ENCODE measurements around the gene KRTAP2-3. TPM values are rescaled to one million over a fixed set of nuclear protein-coding genes. Genes with fewer than 3 reads are reported as not detected.
"Not testable (repeated sequence)": the region's sequence is repeated elsewhere in the genome, so short reads cannot be mapped to it uniquely, and the experiment has no call there.

KRTAP2-3 gene
- total and polyA plus RNA-seq, 10 donors, result not detected

DNA sequence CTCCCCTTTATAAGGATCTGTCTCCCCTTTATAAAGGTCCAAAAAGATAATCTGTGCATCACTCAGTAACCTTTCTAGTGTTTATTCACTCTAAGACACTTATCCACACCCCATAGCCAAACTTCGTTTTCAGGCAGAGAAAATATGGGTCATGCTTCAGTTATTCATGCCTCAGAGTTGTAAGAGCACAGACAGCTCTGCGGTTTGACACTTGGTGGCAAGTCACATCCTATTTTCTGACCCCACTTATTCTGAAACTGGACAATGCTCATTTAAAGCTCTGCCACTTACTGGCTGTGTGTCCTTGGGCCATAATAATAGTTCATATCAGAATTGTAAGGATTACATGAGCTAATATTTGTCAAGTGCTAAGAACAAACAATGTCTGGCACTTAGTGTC lies 10.8 kb downstream of the KRTAP2-3 start:
- no peak overlapping the region for H3K27ac ChIP-seq
- no peak overlapping the region for H3K4me3 ChIP-seq
- 31 to 62% (median 39%) methylated on average over 2 of the region's 2 CpGs for WGBS, 5 donors
- no peaks in the 10 kb centered on the region for H3K36me3 ChIP-seq
- TF ChIP-seq POLR2AphosphoS5 (IDR thresholded peaks at IDR 0.05) (no peak), POLR2A (IDR thresholded peaks at IDR 0.05) (no peak)
- TF ChIP-seq, protein P1, sequence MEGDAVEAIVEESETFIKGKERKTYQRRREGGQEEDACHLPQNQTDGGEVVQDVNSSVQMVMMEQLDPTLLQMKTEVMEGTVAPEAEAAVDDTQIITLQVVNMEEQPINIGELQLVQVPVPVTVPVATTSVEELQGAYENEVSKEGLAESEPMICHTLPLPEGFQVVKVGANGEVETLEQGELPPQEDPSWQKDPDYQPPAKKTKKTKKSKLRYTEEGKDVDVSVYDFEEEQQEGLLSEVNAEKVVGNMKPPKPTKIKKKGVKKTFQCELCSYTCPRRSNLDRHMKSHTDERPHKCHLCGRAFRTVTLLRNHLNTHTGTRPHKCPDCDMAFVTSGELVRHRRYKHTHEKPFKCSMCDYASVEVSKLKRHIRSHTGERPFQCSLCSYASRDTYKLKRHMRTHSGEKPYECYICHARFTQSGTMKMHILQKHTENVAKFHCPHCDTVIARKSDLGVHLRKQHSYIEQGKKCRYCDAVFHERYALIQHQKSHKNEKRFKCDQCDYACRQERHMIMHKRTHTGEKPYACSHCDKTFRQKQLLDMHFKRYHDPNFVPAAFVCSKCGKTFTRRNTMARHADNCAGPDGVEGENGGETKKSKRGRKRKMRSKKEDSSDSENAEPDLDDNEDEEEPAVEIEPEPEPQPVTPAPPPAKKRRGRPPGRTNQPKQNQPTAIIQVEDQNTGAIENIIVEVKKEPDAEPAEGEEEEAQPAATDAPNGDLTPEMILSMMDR (IDR thresholded peaks at IDR 0.05 in 8 of 11, conservative IDR thresholded peaks at IDR 0.05 in 3 of 11), result no peak
- peaks cover 0 to 38% (median 9%) of the 10 kb centered on the region in 7 donors for H3K27me3 ChIP-seq (replicated peaks in 1 of 7)
- H3K9me3 ChIP-seq, result no peaks in the 10 kb centered on the region
- H3K4me1 ChIP-seq, result no peaks in the 10 kb centered on the region
- intact Hi-C loops (cut with DNase I; ENCODE audit: low total_unique reads), result no loop called here
- no peak for DNase-seq

DNA sequence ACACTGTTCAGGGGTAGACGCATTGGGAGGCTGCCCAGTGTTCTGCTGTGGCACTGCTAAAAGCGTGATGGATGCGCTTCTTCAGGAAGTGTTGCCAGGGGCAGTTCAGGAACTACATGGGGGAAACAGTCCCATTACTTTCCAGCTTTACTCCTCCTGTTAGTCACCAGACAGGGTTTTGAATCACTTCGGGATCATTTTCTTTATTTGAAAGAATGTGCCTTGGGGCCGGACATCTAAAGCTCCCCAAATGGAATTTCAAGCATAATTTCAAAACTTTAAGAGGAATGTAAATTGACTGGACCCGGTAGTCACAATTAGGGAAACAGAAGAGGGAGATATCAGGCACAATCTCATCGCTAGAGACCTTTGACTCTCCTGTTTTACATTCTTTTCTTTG lies 11.5 kb downstream of the KRTAP2-3 start:
- no peaks in the 10 kb centered on the region for H3K36me3 ChIP-seq
- intact Hi-C loops (cut with DNase I; ENCODE audit: low total_unique reads), result no loop called here
- H3K9me3 ChIP-seq, result peaks cover 0 to 5% (median 1%) of the 10 kb centered on the region in 8 donors
- no peak for DNase-seq
- no peak overlapping the region for H3K27ac ChIP-seq
- TF ChIP-seq POLR2A (IDR thresholded peaks at IDR 0.05) (no peak), POLR2AphosphoS5 (IDR thresholded peaks at IDR 0.05) (no peak)
- TF ChIP-seq, protein P1 (IDR thresholded peaks at IDR 0.05 in 8 of 11, conservative IDR thresholded peaks at IDR 0.05 in 3 of 11), result no peak
- WGBS, 5 donors, result 71 to 79% (median 76%) methylated on average over 7 of the region's 7 CpGs
- peaks cover 0 to 34% (median 9%) of the 10 kb centered on the region in 7 donors for H3K27me3 ChIP-seq (replicated peaks in 1 of 7)
- no peak overlapping the region for H3K4me3 ChIP-seq
- no peaks in the 10 kb centered on the region for H3K4me1 ChIP-seq

DNA sequence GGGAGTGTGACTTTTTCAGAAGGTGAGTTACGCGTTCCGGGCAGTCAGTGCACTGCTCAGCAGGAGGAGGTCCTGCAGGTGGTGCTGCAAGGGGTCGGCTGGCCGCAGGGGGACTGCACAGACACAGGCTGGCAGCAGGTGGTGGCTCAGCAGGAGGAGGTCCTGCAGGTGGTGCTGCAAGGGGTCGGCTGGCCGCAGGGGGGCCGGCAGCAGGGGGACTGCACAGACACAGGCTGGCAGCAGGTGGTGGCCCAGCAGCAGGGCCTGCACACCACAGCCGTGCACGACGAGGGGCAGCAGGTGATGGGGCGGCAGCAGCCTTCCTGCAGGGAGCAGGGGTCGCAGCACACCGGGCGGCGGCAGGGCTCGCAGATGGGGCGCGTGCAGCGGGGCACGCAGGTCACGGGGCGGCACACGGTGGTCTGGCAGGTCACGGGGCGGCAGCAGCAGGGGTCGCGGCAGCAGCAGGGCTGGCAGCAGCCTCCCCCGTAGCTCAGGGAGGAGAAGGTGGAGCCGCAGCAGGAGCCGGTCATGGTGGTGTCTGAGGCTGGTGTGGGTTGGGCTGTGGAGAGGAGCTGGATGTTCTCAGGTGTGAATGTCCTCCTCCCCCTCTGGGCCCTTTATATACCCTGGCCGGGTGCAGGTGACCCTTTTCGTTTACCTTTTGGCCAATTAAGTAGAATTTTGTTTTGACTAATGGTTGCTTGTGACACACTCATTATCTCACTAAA lies 13.0 kb downstream of the KRTAP2-3 start, which contains the start of gene KRTAP2-1:
Gene KRTAP2-1, minus strand, starts transcription at position 582 of the 731 bp plus-strand sequence. Its CDS starts 49 bp downstream, at position 533.
- Histone ChIP-seq H3K9me3 (peaks cover 0 to 13% (median 10%) of the 10 kb centered on the region in 8 donors), H3K27me3 (replicated peaks in 1 of 7) (peaks cover 0 to 34% (median 9%) of the 10 kb centered on the region in 7 donors)
- DNase-seq; H3K27ac ChIP-seq; intact Hi-C loops (cut with DNase I; ENCODE audit: low total_unique reads); H3K4me1 ChIP-seq; H3K36me3 ChIP-seq; H3K4me3 ChIP-seq: not testable (repeated sequence)
- WGBS, 5 donors, result 55 to 79% (median 69%) methylated on average over 7 to 10 of the region's 33 CpGs

DNA sequence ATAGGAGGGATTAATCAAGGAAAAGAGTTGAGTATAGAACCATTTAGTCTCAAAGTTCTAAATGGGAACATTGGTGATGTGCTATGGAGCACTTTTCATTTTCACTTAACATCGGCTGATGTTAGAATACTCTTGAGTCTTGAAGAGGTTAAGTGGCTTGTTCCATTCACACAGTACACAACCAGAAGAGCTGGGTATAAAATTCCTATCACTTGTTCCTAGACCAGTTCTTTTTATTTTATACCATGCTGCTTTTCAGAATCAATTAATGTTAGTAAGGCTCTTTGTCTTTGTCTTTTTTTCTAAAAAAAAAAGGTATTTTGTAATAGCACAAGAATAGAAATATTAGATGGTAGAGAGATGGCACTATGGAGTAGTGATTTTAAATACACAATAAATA lies 17.0 kb downstream of the KRTAP2-3 start:
- 92 to 100% (median 98%) methylated on average over 1 of the region's 1 CpG for WGBS, 5 donors
- Histone ChIP-seq H3K27me3 (replicated peaks in 1 of 7) (peaks cover 0 to 26% (median 2%) of the 10 kb centered on the region in 7 donors), H3K9me3 (peaks cover 0 to 13% (median 10%) of the 10 kb centered on the region in 8 donors), H3K27ac (no peak overlapping the region), H3K36me3 (no peaks in the 10 kb centered on the region), H3K4me1 (no peaks in the 10 kb centered on the region), H3K4me3 (no peak overlapping the region)
- no peak for TF ChIP-seq POLR2AphosphoS5 (IDR thresholded peaks at IDR 0.05)
- no peak for DNase-seq
- intact Hi-C loops (cut with DNase I; ENCODE audit: low total_unique reads), result no loop called here

DNA sequence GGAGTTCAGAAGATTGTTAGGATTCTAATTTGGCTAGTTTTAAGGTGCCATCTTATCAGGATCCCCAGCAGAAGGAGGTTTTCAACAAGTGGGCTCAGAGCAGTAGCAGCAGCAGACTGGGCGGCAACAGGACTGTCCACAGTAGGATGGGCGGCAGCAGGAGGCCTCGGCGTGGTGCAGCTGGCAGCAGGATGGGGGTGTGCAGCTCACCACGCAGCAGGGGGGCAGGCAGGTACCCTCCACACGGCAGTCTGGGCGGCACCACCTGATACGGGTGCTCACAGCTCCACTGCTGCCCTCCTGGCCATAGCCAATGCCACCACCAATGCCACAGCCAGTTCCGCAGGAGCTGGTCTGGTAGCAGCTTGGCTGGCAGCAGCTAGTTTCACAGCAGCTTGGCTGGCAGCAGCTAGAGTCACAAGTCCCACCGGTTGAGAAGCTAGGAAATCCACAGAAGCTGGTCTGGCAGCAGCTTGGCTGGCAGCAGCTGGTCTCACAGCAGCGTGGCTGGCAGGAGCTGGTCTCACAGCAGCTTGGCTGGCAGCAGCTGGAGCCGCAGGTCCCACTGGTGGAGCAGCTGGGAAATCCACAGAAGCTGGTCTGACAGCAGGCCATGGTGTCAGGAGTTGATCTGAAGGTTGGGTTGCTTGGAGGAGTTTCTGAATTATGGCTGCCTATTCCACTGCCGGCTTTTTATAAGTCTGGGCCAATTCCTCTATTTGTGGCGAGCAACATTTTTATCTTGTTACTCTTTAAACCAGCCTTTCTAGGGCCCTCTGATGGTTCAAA lies 18.9 kb downstream of the KRTAP2-3 start, which contains the start of gene KRTAP1-1:
Gene KRTAP1-1, minus strand, starts transcription at position 668 of the 789 bp plus-strand sequence. Its CDS starts 53 bp downstream, at position 615.
- peaks cover 0 to 13% (median 10%) of the 10 kb centered on the region in 8 donors for H3K9me3 ChIP-seq
- peaks cover 0 to 15% (median 0%) of the 10 kb centered on the region in 7 donors for H3K27me3 ChIP-seq (replicated peaks in 1 of 7)
- intact Hi-C loops (cut with DNase I; ENCODE audit: low total_unique reads); H3K27ac ChIP-seq; H3K36me3 ChIP-seq; H3K4me3 ChIP-seq; H3K4me1 ChIP-seq; DNase-seq: not testable (repeated sequence)
- WGBS, 5 donors, result 78 to 93% (median 82%) methylated on average over 8 to 14 of the region's 14 CpGs

Data from spleen (tissue), 11 donors.